Melanocyte of skin (primary cell): ENCODE measurements around the gene OR1D2. TPM values are rescaled to one million over a fixed set of nuclear protein-coding genes. Genes with fewer than 3 reads are reported as not detected.

Source experiments
- total RNA-seq, 2 donors: library from RNA; depleted of rRNA; stranded (reverse); fragments of >200 nt; gene quantifications; 2 replicates each; pipeline ENCODE4 v1.2.3, GENCODE V29; 2012

OR1D2 gene
- not detected for total RNA-seq

GRCh38 chr17:3104322-3104721, at the start of gene OR1D2:
OR1D2 (minus strand) TSS chr17:3104422; CDS start chr17:3092996, 11,426 bp downstream.

GRCh38 chr17:3127451-3127850, 23.2 kb upstream of the OR1D2 start, which contains the start of gene OR1G1:
OR1G1 (minus strand) TSS chr17:3127551; CDS start chr17:3127551, 0 bp downstream.

GRCh38 chr17:3063507-3063906, 40.7 kb downstream of the OR1D2 start, which contains the start of gene OR1D5:
OR1D5 (minus strand) TSS chr17:3063607; CDS start chr17:3063607, 0 bp downstream.

Other genes starting within 250 kb of the OR1D2 start
- gene OR1D5, start 40.8 kb downstream of the OR1D2 start, total RNA-seq = not detected
- gene OR1G1, start 23.1 kb upstream of the OR1D2 start, total RNA-seq = not detected
- not detected for gene OR1A2, start 93.1 kb upstream of the OR1D2 start, total RNA-seq
- gene OR1A1, start 103.2 kb upstream of the OR1D2 start, total RNA-seq = not detected
- under 1 TPM in 1 of 2 donors, not detected in 1; 0.33 TPM for gene OR3A1, start 193.9 kb upstream of the OR1D2 start, total RNA-seq